ENCODE measurements around the gene PTPRH. TPM values are rescaled to one million over a fixed set of nuclear protein-coding genes. Genes with fewer than 3 reads are reported as not detected.

PTPRH gene
- total and polyA plus RNA-seq, 9 of the 15 experiments (the other 6 are each of a cell fraction or from before 2014, with no cell fraction given) = 0.87 to 34.3 (median 22.7) TPM

GRCh38 chr19:55175117-55175867 lies 34.0 kb downstream of the PTPRH start (continued):
- TF ChIP-seq ZNF740 (CRISPR knock-in tag; IDR thresholded peaks at IDR 0.05) (no peak), ZNF740 (tag; IDR thresholded peaks at IDR 0.05) (no peak), MYC (IDR thresholded peaks at IDR 0.05; ENCODE audit: low read depth, low read length) (peak; percentile 51; the same call in 1 of the 2 replicates), MYC (CRISPR knock-in tag; IDR thresholded peaks at IDR 0.05; ENCODE audit: borderline replicate concordance, low read depth) (no peak), HDGF (IDR thresholded peaks at IDR 0.05) (no peak), GATAD2A (IDR thresholded peaks at IDR 0.05) (no peak), ZNF395 (CRISPR knock-in tag; IDR thresholded peaks at IDR 0.05) (no peak; the same call in 1 of the 2 replicates), SP1 (CRISPR knock-in tag; IDR thresholded peaks at IDR 0.05) (peak; percentile 88), CREB1 (IDR thresholded peaks at IDR 0.05) (peak; percentile 64), CREB1 (CRISPR knock-in tag; IDR thresholded peaks at IDR 0.05) (no peak), RBM15 (IDR thresholded peaks at IDR 0.05; ENCODE audit: insufficient read depth, low read length) (no peak), ZNF140 (CRISPR knock-in tag; IDR thresholded peaks at IDR 0.05) (no peak), CBX1 (IDR thresholded peaks at IDR 0.05; ENCODE audit: low read depth) (no peak), MAX (CRISPR knock-in tag; IDR thresholded peaks at IDR 0.05) (peak; percentile 79), SAP30 (IDR thresholded peaks at IDR 0.05; ENCODE audit: borderline replicate concordance, insufficient read depth, low read depth, low read length, poor library complexity, severe bottlenecking) (no peak), CREB3L1 (IDR thresholded peaks at IDR 0.05; ENCODE audit: borderline replicate concordance, low read depth) (peak; percentile 24; the same call in 1 of the 2 replicates), CBX5 (IDR thresholded peaks at IDR 0.05; ENCODE audit: borderline replicate concordance, low read depth) (no peak), ZNF518B (CRISPR knock-in tag; IDR thresholded peaks at IDR 0.05) (no peak), ELF2 (CRISPR knock-in tag; IDR thresholded peaks at IDR 0.05) (no peak), BRCA1 (IDR thresholded peaks at IDR 0.05) (no peak), BRCA1 (CRISPR knock-in tag; IDR thresholded peaks at IDR 0.05) (no peak)

All from K562 (cell line).